NOMO-1 treated with DMSO at 0.1 percent for 48 hours (cell line): ENCODE data around the gene PPP1R9B.

Source experiments
- DNase-seq: peaks from one replicate; lab custom pipeline; 2025; ENCODE audit not compliant: unreplicated experiment; lab: John Stamatoyannopoulos, UW

Gene PPP1R9B

GRCh38 chr17:50110591-50111349, 39.7 kb downstream of the PPP1R9B start:
- no peak for DNase-seq

GRCh38 chr17:50109785-50110184, 40.7 kb downstream of the PPP1R9B start:
- no peak for DNase-seq

GRCh38 chr17:50109207-50109606, 41.3 kb downstream of the PPP1R9B start:
- no peak for DNase-seq

- no peak for DNase-seq
Observed at GRCh38 chr17:50108556-50108955, 41.9 kb downstream of the PPP1R9B start.

- DNase-seq: no peak
Observed at GRCh38 chr17:50107790-50108414, 42.6 kb downstream of the PPP1R9B start.

GRCh38 chr17:50106393-50107131, 43.9 kb downstream of the PPP1R9B start:
- DNase-seq: no peak

GRCh38 chr17:50105811-50106210, 44.7 kb downstream of the PPP1R9B start:
- DNase-seq: no peak

- DNase-seq: no peak
Observed at GRCh38 chr17:50103941-50104340, 46.5 kb downstream of the PPP1R9B start.

GRCh38 chr17:50103252-50103651, 47.2 kb downstream of the PPP1R9B start:
- no peak for DNase-seq

- no peak for DNase-seq
Observed at GRCh38 chr17:50102164-50102991, 48.1 kb downstream of the PPP1R9B start.

- DNase-seq: no peak
Observed at GRCh38 chr17:50101346-50102163, 48.9 kb downstream of the PPP1R9B start.

- DNase-seq: no peak
Observed at GRCh38 chr17:50100921-50101345, 49.5 kb downstream of the PPP1R9B start.

GRCh38 chr17:50100480-50100883, 50.0 kb downstream of the PPP1R9B start:
- peak; percentile 10 for DNase-seq

- no peak for DNase-seq
Observed at GRCh38 chr17:50099003-50099402, 51.5 kb downstream of the PPP1R9B start.

- no peak for DNase-seq
Observed at GRCh38 chr17:50098583-50098982, 51.9 kb downstream of the PPP1R9B start.

GRCh38 chr17:50097926-50098325, 52.6 kb downstream of the PPP1R9B start:
- no peak for DNase-seq

- DNase-seq: no peak
Observed at GRCh38 chr17:50097455-50097854, 53.0 kb downstream of the PPP1R9B start.

GRCh38 chr17:50096758-50097157, 53.7 kb downstream of the PPP1R9B start:
- DNase-seq: no peak

- no peak for DNase-seq
Observed at GRCh38 chr17:50096092-50096491, 54.4 kb downstream of the PPP1R9B start.

GRCh38 chr17:50095626-50096037, 54.8 kb downstream of the PPP1R9B start:
- no peak for DNase-seq
